Neural cell (in vitro differentiated cells): ENCODE measurements around the gene CHADL. TPM values are rescaled to one million over a fixed set of nuclear protein-coding genes. Genes with fewer than 3 reads are reported as not detected.

Experiments
- H2AFZ ChIP-seq: fragments of 200-600, 300-800 bp; sonication (generic), shearing (Covaris generic); 2 replicates; pipeline ENCODE4 v1.6.0; 2014; ENCODE audit warnings: low read depth, mild to moderate bottlenecking, antibody characterized with exemption, low read length, moderate library complexity
- H3F3A ChIP-seq: fragments of 200-600 bp; shearing (Covaris generic); 2 replicates; pipeline ENCODE4 v1.6.1; 2016; ENCODE audit warnings: mild to moderate bottlenecking, moderate library complexity, mixed read lengths, antibody characterized with exemption, low read length; ENCODE audit not compliant: insufficient read depth, poor library complexity, severe bottlenecking
- H3K27ac ChIP-seq: fragments of 200-600, 300-800 bp; sonication (generic), shearing (Covaris generic); 2 replicates; pipeline ENCODE4 v1.5.1; 2014; ENCODE audit warnings: mild to moderate bottlenecking, low read length, moderate library complexity
- H3K27me3 ChIP-seq: fragments of 300-800, 200-600 bp; sonication (generic), shearing (Covaris generic); 2 replicates; pipeline ENCODE4 v1.6.0; 2014; ENCODE audit warnings: mild to moderate bottlenecking, low read depth, low read length, moderate library complexity; ENCODE audit not compliant: insufficient read depth
- H3K36me3 ChIP-seq: fragments of 300-800, 200-600 bp; sonication (generic), shearing (Covaris generic); 2 replicates; pipeline ENCODE4 v1.5.1; 2014; ENCODE audit warnings: mild to moderate bottlenecking, antibody characterized with exemption, low read length, moderate library complexity; ENCODE audit not compliant: insufficient read depth
- H3K4me2 ChIP-seq: fragments of 300-800, 200-600 bp; sonication (generic), shearing (Covaris generic); 2 replicates; pipeline ENCODE4 v1.6.0; 2014; ENCODE audit warnings: mild to moderate bottlenecking, low read length
- H3K4me3 ChIP-seq: fragments of 300-800, 200-600 bp; sonication (generic), shearing (Covaris generic); 2 replicates; pipeline ENCODE4 v1.5.1; 2014; ENCODE audit warnings: mild to moderate bottlenecking, low read length, moderate library complexity
- H3K79me2 ChIP-seq: fragments of 200-600 bp; shearing (Covaris generic); replicated peaks from 2 replicates; pipeline ENCODE4 v1.6.0; 2014; ENCODE audit warnings: mild to moderate bottlenecking, low read length, moderate library complexity; ENCODE audit not compliant: insufficient read depth
- H3K9ac ChIP-seq: fragments of 300-800, 200-600 bp; sonication (generic), shearing (Covaris generic); 2 replicates; pipeline ENCODE4 v1.6.1; 2016; ENCODE audit warnings: mild to moderate bottlenecking, low read length, mixed read lengths
- H3K9me2 ChIP-seq: fragments of 200-600 bp; shearing (Covaris generic); 2 replicates; pipeline ENCODE4 v1.6.1; 2016; ENCODE audit warnings: mild to moderate bottlenecking, low read length, mixed read lengths; ENCODE audit not compliant: insufficient read depth
- H3K9me3 ChIP-seq: fragments of 200-600, 300-800 bp; sonication (generic), shearing (Covaris generic); 2 replicates; pipeline ENCODE4 v1.6.1; 2016; ENCODE audit warnings: mild to moderate bottlenecking, mixed run types, low read length, moderate library complexity, mixed read lengths
- H4K20me1 ChIP-seq: fragments of 200-600 bp; shearing (Covaris generic); 2 replicates; pipeline ENCODE4 v1.6.1; 2016; ENCODE audit warnings: mild to moderate bottlenecking, mixed run types; ENCODE audit not compliant: insufficient read depth
- CTCF ChIP-seq: fragments of 450-650 bp; IDR thresholded peaks from 2 replicates; pipeline ENCODE4 v1.5.1; 2014; ENCODE audit warnings: antibody characterized with exemption, mild to moderate bottlenecking, moderate library complexity; ENCODE audit not compliant: poor library complexity, severe bottlenecking
- EP300 ChIP-seq: fragments of 450-650 bp; conservative IDR thresholded peaks from 2 replicates; pipeline ENCODE4 v1.6.1; 2014; ENCODE audit warnings: antibody characterized with exemption, mild to moderate bottlenecking, moderate library complexity; ENCODE audit not compliant: poor library complexity, severe bottlenecking
- EZH2 ChIP-seq: fragments of 200-600, 300-800 bp; shearing (Covaris generic), sonication (generic); IDR thresholded peaks from 2 replicates; pipeline ENCODE4 v1.6.1; 2014; ENCODE audit warnings: antibody characterized with exemption, low read length, borderline replicate concordance, mild to moderate bottlenecking; ENCODE audit not compliant: insufficient read depth, poor library complexity, severe bottlenecking
- MXI1 ChIP-seq: fragments of 450-650 bp; conservative IDR thresholded peaks from 2 replicates; pipeline ENCODE4 v1.6.1; 2014; ENCODE audit warnings: antibody characterized with exemption, mild to moderate bottlenecking; ENCODE audit not compliant: poor library complexity, severe bottlenecking
- POLR2AphosphoS5 ChIP-seq: IDR thresholded peaks from 2 replicates; pipeline ENCODE4 v1.6.1; 2012
- RAD21 ChIP-seq: fragments of 450-650 bp; conservative IDR thresholded peaks from 2 replicates; pipeline ENCODE4 v1.6.1; 2014; ENCODE audit warnings: antibody characterized with exemption, mild to moderate bottlenecking, moderate library complexity
- REST ChIP-seq: IDR thresholded peaks from 2 replicates; pipeline ENCODE4 v1.6.1; 2012; ENCODE audit warnings: borderline replicate concordance
- SMC3 ChIP-seq: fragments of 450-650 bp; conservative IDR thresholded peaks from 2 replicates; pipeline ENCODE4 v1.6.1; 2014; ENCODE audit warnings: antibody characterized with exemption, mild to moderate bottlenecking, moderate library complexity; ENCODE audit not compliant: poor library complexity
- TAF1 ChIP-seq: IDR thresholded peaks from 2 replicates; pipeline ENCODE4 v1.6.1; 2012; ENCODE audit warnings: low read depth
- polyA plus RNA-seq: library from polyadenylated mRNA; depleted of rRNA; stranded (reverse); fragments of >200 nt; gene quantifications from 2 replicates; pipeline ENCODE4 v1.2.3, GENCODE V29; 2014

Gene CHADL
- polyA plus RNA-seq, 1 donor from 2014 or later, result 0.22 TPM

GRCh38 chr22:41263704-41264103 lies 23.0 kb upstream of the CHADL start:
- H3F3A ChIP-seq, result no peaks in the 10 kb centered on the region
- H4K20me1 ChIP-seq, result no peaks in the 10 kb centered on the region
- no peaks in the 10 kb centered on the region for H3K9me2 ChIP-seq
- H3K79me2 ChIP-seq, result no peaks in the 10 kb centered on the region
- TF ChIP-seq CTCF (no peak), POLR2AphosphoS5 (no peak), EP300 (no peak), REST (no peak), RAD21 (no peak), MXI1 (no peak), TAF1 (no peak), SMC3 (no peak), EZH2 (no peak)
- H3K9me3 ChIP-seq, result no peaks in the 10 kb centered on the region
- H2AFZ ChIP-seq, result no peak overlapping the region
- no peaks in the 10 kb centered on the region for H3K27me3 ChIP-seq
- no peak overlapping the region for H3K4me2 ChIP-seq
- H3K9ac ChIP-seq, result no peak overlapping the region
- H3K27ac ChIP-seq, result no peak overlapping the region
- H3K4me3 ChIP-seq, result no peak overlapping the region
- peaks cover 7% of the 10 kb centered on the region for H3K36me3 ChIP-seq

- Histone ChIP-seq H3K27ac (no peak overlapping the region), H3K9me3 (no peaks in the 10 kb centered on the region), H3K27me3 (no peaks in the 10 kb centered on the region), H3K9ac (no peak overlapping the region), H3F3A (no peaks in the 10 kb centered on the region), H3K4me2 (no peak overlapping the region), H3K79me2 (no peaks in the 10 kb centered on the region), H4K20me1 (no peaks in the 10 kb centered on the region), H3K4me3 (no peak overlapping the region), H2AFZ (no peak overlapping the region), H3K36me3 (peaks cover 7% of the 10 kb centered on the region), H3K9me2 (no peaks in the 10 kb centered on the region)
- TF ChIP-seq TAF1, result no peak
- no peak for TF ChIP-seq RAD21
- no peak for TF ChIP-seq POLR2AphosphoS5
- TF ChIP-seq MXI1, result no peak
- no peak for TF ChIP-seq SMC3
- TF ChIP-seq EP300, result no peak
- TF ChIP-seq REST, result no peak
- no peak for TF ChIP-seq CTCF
- no peak for TF ChIP-seq EZH2
Observed at GRCh38 chr22:41262250-41262765, 21.6 kb upstream of the CHADL start.
